NT2/D1 (cell line): ENCODE results near the gene PLCXD3.

ENCODE experiments used
- YY1 ChIP-seq: IDR thresholded peaks from 2 replicates; pipeline ENCODE4 v1.6.1; 2011; ENCODE audit not compliant: insufficient read length, insufficient read depth
- ZNF274 ChIP-seq: IDR thresholded peaks from 2 replicates; pipeline ENCODE4 v1.6.1; 2011; ENCODE audit warnings: mild to moderate bottlenecking, low read depth, low read length

- TF ChIP-seq YY1 (no peak), ZNF274 (no peak)
Observed at GRCh38 chr5:41368158-41368557, 142.2 kb downstream of the PLCXD3 start.
